HG03039 (cell line): Measurements from ENCODE around the gene MCF2L.

Source experiments
- ATAC-seq: cut with Tn5 transposase; IDR thresholded peaks from one replicate; pipeline ENCODE4 v1.9.1; 2021; ENCODE audit warnings: mild to moderate bottlenecking, moderate library complexity; ENCODE audit not compliant: unreplicated experiment

MCF2L gene

GRCh38 chr13:113121183-113121927, 152.3 kb downstream of the MCF2L start:
- no peak for ATAC-seq

GRCh38 chr13:113121928-113122471, 153.0 kb downstream of the MCF2L start:
- ATAC-seq: no peak

- no peak for ATAC-seq
Measured at GRCh38 chr13:113122550-113123225, 153.7 kb downstream of the MCF2L start, which contains the start of gene F10. Gene F10, plus strand, starts transcription at chr13:113122799. Its CDS starts 57 bp downstream, at chr13:113122856.

GRCh38 chr13:113123226-113124201, 154.5 kb downstream of the MCF2L start:
- no peak for ATAC-seq

- ATAC-seq: no peak
Measured at GRCh38 chr13:113124211-113124970, 155.4 kb downstream of the MCF2L start.

- ATAC-seq: no peak
Measured at GRCh38 chr13:113125506-113126264, 156.7 kb downstream of the MCF2L start.

GRCh38 chr13:113126265-113127150, 157.5 kb downstream of the MCF2L start:
- no peak for ATAC-seq

GRCh38 chr13:113129480-113129879, 160.5 kb downstream of the MCF2L start:
- no peak for ATAC-seq

GRCh38 chr13:113129921-113130750, 161.1 kb downstream of the MCF2L start:
- no peak for ATAC-seq

- ATAC-seq: no peak
Measured at GRCh38 chr13:113135281-113135760, 166.3 kb downstream of the MCF2L start.

- ATAC-seq: no peak
Measured at GRCh38 chr13:113137691-113138298, 168.8 kb downstream of the MCF2L start.

GRCh38 chr13:113138792-113139551, 170.0 kb downstream of the MCF2L start:
- ATAC-seq: no peak

- no peak for ATAC-seq
Measured at GRCh38 chr13:113139577-113139976, 170.6 kb downstream of the MCF2L start.

GRCh38 chr13:113140677-113141600, 171.9 kb downstream of the MCF2L start:
- ATAC-seq: no peak

- no peak for ATAC-seq
Measured at GRCh38 chr13:113141601-113141970, 172.6 kb downstream of the MCF2L start.
